Effector memory CD4-positive, alpha-beta T cell (primary cell): ENCODE results near the gene CEP97.
"Not testable (repeated sequence)": the region's sequence is repeated elsewhere in the genome, so short reads cannot be mapped to it uniquely, and the experiment has no call there.

Experiments used
- DNase-seq, 3 donors: peaks; one replicate each; pipeline ENCODE4 v3.0.0-alpha.2; 2020
- H3K27ac ChIP-seq: 2 replicates; pipeline ENCODE4 v1.7.0; 2013; ENCODE audit warnings: mild to moderate bottlenecking, low read length, moderate library complexity; ENCODE audit not compliant: insufficient read depth, poor library complexity, severe bottlenecking
- H3K27me3 ChIP-seq: replicated peaks from 2 replicates; pipeline ENCODE4 v1.7.0; 2013; ENCODE audit warnings: mild to moderate bottlenecking, low read length; ENCODE audit not compliant: insufficient read depth, control insufficient read depth, poor library complexity, severe bottlenecking
- H3K36me3 ChIP-seq: 2 replicates; pipeline ENCODE4 v1.7.0; 2013; ENCODE audit warnings: mild to moderate bottlenecking, low read length, moderate library complexity; ENCODE audit not compliant: control insufficient read depth, insufficient read depth
- H3K4me1 ChIP-seq: 2 replicates; pipeline ENCODE4 v1.7.0; 2013; ENCODE audit warnings: low read length, mild to moderate bottlenecking; ENCODE audit not compliant: control insufficient read depth, insufficient read depth, poor library complexity, severe bottlenecking
- H3K4me3 ChIP-seq: 2 replicates; pipeline ENCODE4 v1.7.0; 2013; ENCODE audit warnings: low read length, low read depth, mild to moderate bottlenecking; ENCODE audit not compliant: insufficient read depth, poor library complexity, severe bottlenecking
- H3K9me3 ChIP-seq: 2 replicates; pipeline ENCODE4 v1.7.0; 2013; ENCODE audit warnings: mild to moderate bottlenecking, low read length, moderate library complexity; ENCODE audit not compliant: control insufficient read depth

CEP97 gene

DNA sequence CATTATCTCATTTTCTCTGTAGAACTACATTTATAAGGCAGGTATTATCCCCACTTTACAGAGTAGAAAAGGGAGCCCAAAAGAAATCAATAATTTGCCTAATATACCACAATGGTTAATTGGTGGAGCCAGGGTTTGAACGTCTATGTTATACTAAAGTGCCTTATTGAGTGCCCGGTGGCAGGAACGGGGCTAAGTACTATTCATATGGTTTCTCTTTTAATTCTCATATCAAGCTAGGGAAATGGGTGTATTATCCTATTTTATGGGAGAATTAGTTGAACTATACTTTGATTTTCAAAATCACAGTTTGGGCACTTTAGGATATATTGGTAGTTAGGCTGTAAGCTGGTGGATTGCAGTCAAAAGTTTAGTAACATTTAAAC is 1.5 kb downstream of the CEP97 start:
- peaks cover 8% of the 10 kb centered on the region for H3K36me3 ChIP-seq
- H3K27ac ChIP-seq: no peak overlapping the region
- no peaks in the 10 kb centered on the region for H3K27me3 ChIP-seq
- H3K4me3 ChIP-seq: peak overlapping the region; percentile 98
- no peak for DNase-seq
- peaks cover 16% of the 10 kb centered on the region for H3K4me1 ChIP-seq
- no peaks in the 10 kb centered on the region for H3K9me3 ChIP-seq

- Histone ChIP-seq H3K4me3 (no peak overlapping the region), H3K36me3 (peaks cover 31% of the 10 kb centered on the region), H3K27ac (no peak overlapping the region), H3K9me3 (no peaks in the 10 kb centered on the region), H3K27me3 (no peaks in the 10 kb centered on the region), H3K4me1 (no peaks in the 10 kb centered on the region)
- DNase-seq: no peak
These were observed 5.2 kb downstream of the CEP97 start for GRCh38 chr3:101729586-101729985.

- no peak overlapping the region for H3K4me3 ChIP-seq
- no peak overlapping the region for H3K27ac ChIP-seq
- H3K36me3 ChIP-seq: peaks cover 44% of the 10 kb centered on the region
- no peaks in the 10 kb centered on the region for H3K27me3 ChIP-seq
- H3K4me1 ChIP-seq: no peaks in the 10 kb centered on the region
- DNase-seq: no peak
- H3K9me3 ChIP-seq: no peaks in the 10 kb centered on the region
These were observed 6.4 kb downstream of the CEP97 start for GRCh38 chr3:101730839-101731238.

GRCh38 chr3:101732240-101732641 is 7.8 kb downstream of the CEP97 start:
- H3K4me3 ChIP-seq: no peak overlapping the region
- H3K36me3 ChIP-seq: peaks cover 48% of the 10 kb centered on the region
- no peak for DNase-seq
- no peaks in the 10 kb centered on the region for H3K4me1 ChIP-seq
- H3K27me3 ChIP-seq: no peaks in the 10 kb centered on the region
- no peak overlapping the region for H3K27ac ChIP-seq
- H3K9me3 ChIP-seq: no peaks in the 10 kb centered on the region

GRCh38 chr3:101735833-101736232 is 11.4 kb downstream of the CEP97 start:
- H3K36me3 ChIP-seq: peaks cover 40% of the 10 kb centered on the region
- H3K4me3 ChIP-seq: no peak overlapping the region
- no peaks in the 10 kb centered on the region for H3K27me3 ChIP-seq
- DNase-seq: no peak
- H3K27ac ChIP-seq: no peak overlapping the region
- no peaks in the 10 kb centered on the region for H3K9me3 ChIP-seq
- no peaks in the 10 kb centered on the region for H3K4me1 ChIP-seq

GRCh38 chr3:101741914-101742313 is 17.5 kb downstream of the CEP97 start:
- not testable (repeated sequence) for H3K27me3 ChIP-seq, H3K4me1 ChIP-seq, DNase-seq, H3K4me3 ChIP-seq, H3K27ac ChIP-seq, H3K36me3 ChIP-seq, H3K9me3 ChIP-seq

- Histone ChIP-seq H3K36me3 (no peaks in the 10 kb centered on the region), H3K27ac (no peak overlapping the region), H3K27me3 (no peaks in the 10 kb centered on the region), H3K4me1 (no peaks in the 10 kb centered on the region), H3K4me3 (no peak overlapping the region), H3K9me3 (no peaks in the 10 kb centered on the region)
- DNase-seq: no peak
These were observed 20.4 kb downstream of the CEP97 start for GRCh38 chr3:101744811-101745210.

- DNase-seq, H3K9me3 ChIP-seq: not testable (repeated sequence)
These were observed 21.5 kb downstream of the CEP97 start for GRCh38 chr3:101745934-101746333.

GRCh38 chr3:101753386-101754113 is 29.1 kb downstream of the CEP97 start:
- H3K4me3 ChIP-seq, H3K9me3 ChIP-seq, H3K27ac ChIP-seq, H3K4me1 ChIP-seq, H3K27me3 ChIP-seq: not testable (repeated sequence)
- peaks cover 26% of the 10 kb centered on the region for H3K36me3 ChIP-seq
- peak; percentile 34 to 51 (median 36) for DNase-seq

More at GRCh38 chr3:101745934-101746333, 21.5 kb downstream of the CEP97 start:
- not testable (repeated sequence) for H3K27me3 ChIP-seq, H3K4me1 ChIP-seq, H3K36me3 ChIP-seq, H3K4me3 ChIP-seq, H3K27ac ChIP-seq

DNA sequence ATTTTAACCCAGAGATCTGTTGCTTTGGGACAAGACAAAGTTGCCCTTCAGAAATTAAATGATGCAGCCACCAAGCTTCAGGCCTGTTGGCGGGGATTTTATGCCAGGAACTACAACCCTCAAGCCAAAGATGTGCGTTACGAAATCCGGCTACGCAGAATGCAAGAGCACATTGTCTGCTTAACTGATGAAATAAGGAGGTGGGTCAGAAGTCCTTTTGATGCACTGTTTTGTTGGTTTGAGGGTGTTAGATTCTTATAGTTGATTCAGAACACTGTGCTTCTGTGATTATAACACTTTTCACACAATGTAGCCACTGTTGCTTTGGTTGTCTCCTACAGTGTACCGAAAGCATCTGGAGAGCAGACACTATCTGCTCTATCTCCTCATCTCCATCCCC is 33.8 kb downstream of the CEP97 start:
- no peak overlapping the region for H3K4me3 ChIP-seq
- DNase-seq: no peak
- H3K36me3 ChIP-seq: peaks cover 26% of the 10 kb centered on the region
- H3K27ac ChIP-seq: no peak overlapping the region
- no peaks in the 10 kb centered on the region for H3K9me3 ChIP-seq
- H3K27me3 ChIP-seq: no peaks in the 10 kb centered on the region
- no peaks in the 10 kb centered on the region for H3K4me1 ChIP-seq
